ENCODE data around the gene WNK2.

WNK2 gene

GRCh38 chr9:93222890-93223259 lies 38.9 kb downstream of the WNK2 start:
- DNase-seq, result no peak

GRCh38 chr9:93223260-93224180 lies 39.6 kb downstream of the WNK2 start:
- DNase-seq, result no peak

- DNase-seq, result no peak
These were observed 40.7 kb downstream of the WNK2 start for GRCh38 chr9:93224591-93224990.

GRCh38 chr9:93225417-93225816 lies 41.5 kb downstream of the WNK2 start:
- no peak for DNase-seq

- DNase-seq, result no peak
These were observed 42.0 kb downstream of the WNK2 start for GRCh38 chr9:93225892-93226291.

- no peak for DNase-seq
These were observed 42.9 kb downstream of the WNK2 start for GRCh38 chr9:93226819-93227218.

- no peak for DNase-seq
These were observed 44.1 kb downstream of the WNK2 start for GRCh38 chr9:93228030-93228429.

GRCh38 chr9:93228453-93228852 lies 44.5 kb downstream of the WNK2 start:
- DNase-seq, result no peak

- no peak for DNase-seq
These were observed 45.7 kb downstream of the WNK2 start for GRCh38 chr9:93229636-93230035.

- no peak for DNase-seq
These were observed 46.2 kb downstream of the WNK2 start for GRCh38 chr9:93230185-93230584.

GRCh38 chr9:93230601-93231000 lies 46.7 kb downstream of the WNK2 start:
- DNase-seq, result no peak

- no peak for DNase-seq
These were observed 47.3 kb downstream of the WNK2 start for GRCh38 chr9:93231121-93231694.

GRCh38 chr9:93231716-93232115 lies 47.8 kb downstream of the WNK2 start:
- no peak for DNase-seq

GRCh38 chr9:93232388-93232960 lies 48.5 kb downstream of the WNK2 start:
- no peak for DNase-seq

- no peak for DNase-seq
These were observed 49.1 kb downstream of the WNK2 start for GRCh38 chr9:93233033-93233432.

- DNase-seq, result no peak
These were observed 50.7 kb downstream of the WNK2 start for GRCh38 chr9:93234600-93234999.

- DNase-seq, result no peak
These were observed 51.5 kb downstream of the WNK2 start for GRCh38 chr9:93235300-93235960.

- DNase-seq, result no peak
These were observed 52.7 kb downstream of the WNK2 start for GRCh38 chr9:93236541-93237206.

- DNase-seq, result no peak
These were observed 53.6 kb downstream of the WNK2 start for GRCh38 chr9:93237540-93237939.

GRCh38 chr9:93238953-93239925 lies 55.3 kb downstream of the WNK2 start:
- no peak for DNase-seq

- no peak for DNase-seq
These were observed 57.0 kb downstream of the WNK2 start for GRCh38 chr9:93240891-93241334.

- DNase-seq, result no peak
These were observed 59.2 kb downstream of the WNK2 start for GRCh38 chr9:93243112-93243511.

All from stimulated activated CD8-positive, alpha-beta memory T cell treated with anti-CD3 and anti-CD28 coated beads, Interleukin-4, amount 100 ng/mL, for 48 hours (primary cell).